Measurements from ENCODE around the gene ONECUT3. TPM values are rescaled to one million over a fixed set of nuclear protein-coding genes. Genes with fewer than 3 reads are reported as not detected.

The ONECUT3 gene
- total and polyA plus RNA-seq, 10 of the 15 experiments (the other 5 are each of a cell fraction or from before 2014, with no cell fraction given): not detected

GRCh38 chr19:1757468-1758230 is 4.3 kb downstream of the ONECUT3 start:
- SMC1A ChIA-PET (ENCODE audit: uncharacterized antibody, unreplicated experiment): no interaction called here

DNA sequence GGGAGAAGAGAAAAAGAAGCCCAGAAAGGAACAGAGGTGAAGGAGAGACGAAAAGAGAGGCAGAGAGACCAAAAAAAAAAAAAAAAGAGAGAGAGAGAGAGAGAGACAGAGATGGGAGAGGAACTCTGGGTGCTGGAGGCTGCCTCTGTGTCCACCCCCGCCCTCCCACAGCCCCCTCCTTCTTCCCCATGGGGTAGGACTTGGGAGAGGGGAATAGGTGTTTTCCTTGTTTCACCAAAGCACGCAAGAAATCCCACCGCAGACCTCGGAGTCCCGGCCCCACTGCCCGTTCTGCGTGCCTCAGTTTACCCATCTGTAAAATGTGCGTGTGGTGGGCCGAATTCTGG is 4.9 kb downstream of the ONECUT3 start:
- no TSS peak for BruUV-seq (replicated peaks)
- H3K27me3 ChIP-seq (replicated peaks in 1 of 2; ENCODE audit: control insufficient read depth in 2 of 2, insufficient read depth in 2 of 2, low read length in 1 of 2): peaks cover 11 to 23% of the 10 kb centered on the region in 2 experiments
- no peaks in the 10 kb centered on the region for H4K20me1 ChIP-seq (ENCODE audit: control insufficient read depth, insufficient read depth)
- ATAC-seq: no peak
- in situ Hi-C loops (cut with MboI): no loop called here
- H3K36me3 ChIP-seq (ENCODE audit: control insufficient read depth in 2 of 2, insufficient read depth in 2 of 2, low read length in 1 of 2): no peaks in the 10 kb centered on the region
- H3K27ac ChIP-seq (ENCODE audit: control insufficient read depth, insufficient read depth): no peak overlapping the region
- intact Hi-C loops (cut with micrococcal nuclease; ENCODE audit: unreplicated experiment): no loop called here
- H3K4me3 ChIP-seq: no peak overlapping the region
- no peak for DNase-seq (ENCODE audit: low read depth, low spot score)
- H2AFZ ChIP-seq (ENCODE audit: control insufficient read depth, low read depth, low read length): no peak overlapping the region
- no peaks in the 10 kb centered on the region for H3K79me2 ChIP-seq (ENCODE audit: control insufficient read depth, insufficient read depth, low read length)
- WGBS (ENCODE audit: insufficient coverage, insufficient replicate concordance, low lambda C conversion rate, missing lambda C conversion rate): 23% methylated on average over 4 of the region's 10 CpGs
- no peak overlapping the region for H3K4me2 ChIP-seq (ENCODE audit: control insufficient read depth, insufficient read depth)
- H3K4me1 ChIP-seq (ENCODE audit: control insufficient read depth, insufficient read depth, low read length): no peaks in the 10 kb centered on the region
- no peaks in the 10 kb centered on the region; the same call in 2 of the 3 replicates for H3K9me3 ChIP-seq (replicated peaks; ENCODE audit: control insufficient read depth, insufficient read depth, low read length)
- RAD21 ChIA-PET (ENCODE audit: unreplicated experiment): no interaction called here
- FAIRE-seq: no peak
- POLR2A ChIA-PET: no interaction called here
- CTCF ChIA-PET: no interaction called here
- SMC1A ChIA-PET (ENCODE audit: uncharacterized antibody, unreplicated experiment): no interaction called here
- H3K9ac ChIP-seq (ENCODE audit: control insufficient read depth, insufficient read depth, low read length): no peak overlapping the region
- TF ChIP-seq EZH2 (IDR thresholded peaks at IDR 0.05; ENCODE audit: borderline replicate concordance, control insufficient read depth, low read depth, low read length) (no peak), PAX8 (IDR thresholded peaks at IDR 0.05) (no peak), NFYB (IDR thresholded peaks at IDR 0.05; ENCODE audit: insufficient read depth, low read depth, low read length) (no peak), RCOR1 (conservative IDR thresholded peaks at IDR 0.05; ENCODE audit: low read depth, low read length) (no peak), SMC3 (IDR thresholded peaks at IDR 0.05; ENCODE audit: borderline replicate concordance, low read length) (no peak), TCF12 (IDR thresholded peaks at IDR 0.05; ENCODE audit: low read depth, low read length) (no peak), BMI1 (IDR thresholded peaks at IDR 0.05; ENCODE audit: borderline replicate concordance) (no peak), SUZ12 (IDR thresholded peaks at IDR 0.05; ENCODE audit: unreplicated experiment) (no peak), BCL3 (IDR thresholded peaks at IDR 0.05; ENCODE audit: borderline replicate concordance, insufficient read depth, low read depth, low read length, poor library complexity, severe bottlenecking) (no peak), SMARCA5 (IDR thresholded peaks at IDR 0.05) (no peak), EGR1 (IDR thresholded peaks at IDR 0.05; ENCODE audit: borderline replicate concordance in 1 of 2, low read depth in 2 of 2, low read length in 2 of 2) (no peak), TBL1XR1 (IDR thresholded peaks at IDR 0.05; ENCODE audit: low read depth, low read length) (no peak)
- TF ChIP-seq, protein P1, sequence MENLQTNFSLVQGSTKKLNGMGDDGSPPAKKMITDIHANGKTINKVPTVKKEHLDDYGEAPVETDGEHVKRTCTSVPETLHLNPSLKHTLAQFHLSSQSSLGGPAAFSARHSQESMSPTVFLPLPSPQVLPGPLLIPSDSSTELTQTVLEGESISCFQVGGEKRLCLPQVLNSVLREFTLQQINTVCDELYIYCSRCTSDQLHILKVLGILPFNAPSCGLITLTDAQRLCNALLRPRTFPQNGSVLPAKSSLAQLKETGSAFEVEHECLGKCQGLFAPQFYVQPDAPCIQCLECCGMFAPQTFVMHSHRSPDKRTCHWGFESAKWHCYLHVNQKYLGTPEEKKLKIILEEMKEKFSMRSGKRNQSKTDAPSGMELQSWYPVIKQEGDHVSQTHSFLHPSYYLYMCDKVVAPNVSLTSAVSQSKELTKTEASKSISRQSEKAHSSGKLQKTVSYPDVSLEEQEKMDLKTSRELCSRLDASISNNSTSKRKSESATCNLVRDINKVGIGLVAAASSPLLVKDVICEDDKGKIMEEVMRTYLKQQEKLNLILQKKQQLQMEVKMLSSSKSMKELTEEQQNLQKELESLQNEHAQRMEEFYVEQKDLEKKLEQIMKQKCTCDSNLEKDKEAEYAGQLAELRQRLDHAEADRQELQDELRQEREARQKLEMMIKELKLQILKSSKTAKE (IDR thresholded peaks at IDR 0.05; ENCODE audit: low read depth, poor library complexity, severe bottlenecking): no peak

More at GRCh38 chr19:1757468-1758230, 4.3 kb downstream of the ONECUT3 start:
- H2AFZ ChIP-seq (ENCODE audit: control insufficient read depth, low read depth, low read length): no peak overlapping the region
- H3K4me1 ChIP-seq (ENCODE audit: control insufficient read depth, insufficient read depth, low read length): no peaks in the 10 kb centered on the region
- H3K4me3 ChIP-seq: no peak overlapping the region
- ChIA-PET RAD21 (ENCODE audit: unreplicated experiment) (no interaction called here), POLR2A (no interaction called here), CTCF (no interaction called here)
- DNase-seq (ENCODE audit: low read depth, low spot score) (no peak), ATAC-seq (no peak), FAIRE-seq (no peak)
- in situ Hi-C loops (cut with MboI): no loop called here
- no peaks in the 10 kb centered on the region; the same call in 2 of the 3 replicates for H3K9me3 ChIP-seq (replicated peaks; ENCODE audit: control insufficient read depth, insufficient read depth, low read length)
- H3K79me2 ChIP-seq (ENCODE audit: control insufficient read depth, insufficient read depth, low read length): no peaks in the 10 kb centered on the region
- H3K27ac ChIP-seq (ENCODE audit: control insufficient read depth, insufficient read depth): no peak overlapping the region
- BruUV-seq (replicated peaks): no TSS peak
- intact Hi-C loops (cut with micrococcal nuclease; ENCODE audit: unreplicated experiment): no loop called here
- H3K9ac ChIP-seq (ENCODE audit: control insufficient read depth, insufficient read depth, low read length): no peak overlapping the region
- no peaks in the 10 kb centered on the region for H4K20me1 ChIP-seq (ENCODE audit: control insufficient read depth, insufficient read depth)
- peaks cover 12 to 23% of the 10 kb centered on the region in 2 experiments for H3K27me3 ChIP-seq (replicated peaks in 1 of 2; ENCODE audit: control insufficient read depth in 2 of 2, insufficient read depth in 2 of 2, low read length in 1 of 2)
- 11% methylated on average over 60 of the region's 86 CpGs for WGBS (ENCODE audit: insufficient coverage, insufficient replicate concordance, low lambda C conversion rate, missing lambda C conversion rate)
- TF ChIP-seq CREM (IDR thresholded peaks at IDR 0.05; ENCODE audit: low read depth): no peak
- peak; percentile 84 for TF ChIP-seq HDAC6 (IDR thresholded peaks at IDR 0.05; ENCODE audit: unreplicated experiment)
- TF ChIP-seq CHD2 (IDR thresholded peaks at IDR 0.05; ENCODE audit: borderline replicate concordance, low read depth, low read length): no peak
- no peaks in the 10 kb centered on the region for H3K36me3 ChIP-seq (ENCODE audit: control insufficient read depth in 2 of 2, insufficient read depth in 2 of 2, low read length in 1 of 2)
- no peak overlapping the region for H3K4me2 ChIP-seq (ENCODE audit: control insufficient read depth, insufficient read depth)
